IMR-90 (cell line): ENCODE measurements around the gene NOD2.

Source experiments
- CEBPB ChIP-seq: IDR thresholded peaks from 2 replicates; pipeline ENCODE4 v1.6.1; 2012; ENCODE audit warnings: low read depth, low read length, improper control_type of control experiment
- CTCF ChIP-seq: conservative IDR thresholded peaks from 2 replicates; pipeline ENCODE4 v1.5.1; 2012; ENCODE audit warnings: mild to moderate bottlenecking, low read depth, low read length, improper control_type of control experiment

- TF ChIP-seq CTCF (no peak), CEBPB (no peak)
Observed at GRCh38 chr16:50657241-50657640, 36.2 kb upstream of the NOD2 start.
